HuH-7 (cell line): ENCODE measurements around the gene PDE4B.
"Not testable (repeated sequence)": the region's sequence is repeated elsewhere in the genome, so short reads cannot be mapped to it uniquely, and the experiment has no call there.

Experiments
- DNase-seq: peaks from one replicate; pipeline ENCODE4 v3.0.0; 2011; ENCODE audit warnings: low spot score

Gene PDE4B

GRCh38 chr1:65994223-65994622 is 201.5 kb downstream of the PDE4B start:
- no peak for DNase-seq

GRCh38 chr1:65995336-65995735 is 202.6 kb downstream of the PDE4B start:
- DNase-seq = no peak

- no peak for DNase-seq
These were observed 203.2 kb downstream of the PDE4B start for GRCh38 chr1:65995928-65996327.

GRCh38 chr1:65997693-65998092 is 205.0 kb downstream of the PDE4B start:
- DNase-seq = no peak

- DNase-seq = no peak
These were observed 206.3 kb downstream of the PDE4B start for GRCh38 chr1:65998763-65999583.

GRCh38 chr1:66000033-66000637 is 207.4 kb downstream of the PDE4B start:
- no peak for DNase-seq

GRCh38 chr1:66003690-66004089 is 211.0 kb downstream of the PDE4B start:
- DNase-seq = no peak

- DNase-seq = not testable (repeated sequence)
These were observed 213.8 kb downstream of the PDE4B start for GRCh38 chr1:66006534-66006933.

GRCh38 chr1:66012106-66012784 is 219.6 kb downstream of the PDE4B start:
- DNase-seq = no peak

GRCh38 chr1:66013371-66013770 is 220.7 kb downstream of the PDE4B start:
- DNase-seq = no peak

- DNase-seq = no peak
These were observed 230.4 kb downstream of the PDE4B start for GRCh38 chr1:66022904-66023620.

- no peak for DNase-seq
These were observed 232.5 kb downstream of the PDE4B start for GRCh38 chr1:66025188-66025587.

GRCh38 chr1:66028035-66028434 is 235.3 kb downstream of the PDE4B start:
- no peak for DNase-seq

- no peak for DNase-seq
These were observed 241.1 kb downstream of the PDE4B start for GRCh38 chr1:66033781-66034180.

- no peak for DNase-seq
These were observed 243.0 kb downstream of the PDE4B start for GRCh38 chr1:66035616-66036245.

- no peak for DNase-seq
These were observed 249.0 kb downstream of the PDE4B start for GRCh38 chr1:66041654-66042053.

GRCh38 chr1:66043186-66043585 is 250.5 kb downstream of the PDE4B start:
- DNase-seq = no peak

GRCh38 chr1:66044912-66045311 is 252.2 kb downstream of the PDE4B start:
- DNase-seq = no peak

- no peak for DNase-seq
These were observed 253.7 kb downstream of the PDE4B start for GRCh38 chr1:66046415-66046814.

- DNase-seq = no peak
These were observed 255.3 kb downstream of the PDE4B start for GRCh38 chr1:66048011-66048410.

- DNase-seq = no peak
These were observed 257.4 kb downstream of the PDE4B start for GRCh38 chr1:66050123-66050522.

- no peak for DNase-seq
These were observed 257.9 kb downstream of the PDE4B start for GRCh38 chr1:66050633-66051032.
